Tibial artery (tissue), 4 donors: ENCODE measurements around the gene GCLM.
"Not testable (repeated sequence)": the region's sequence is repeated elsewhere in the genome, so short reads cannot be mapped to it uniquely, and the experiment has no call there.

Experiments used
- DNase-seq, 2 donors: peaks; one replicate each; pipeline ENCODE4 v3.0.0-alpha.2; 2019
- H3K27ac ChIP-seq, 2 donors: fragments of 200-600 bp; sonication (generic) in 1 of 2; 1 replicate in 1 of 2; 2 replicates in 1 of 2; pipeline ENCODE4 v1.5.1; 2018 to 2019; ENCODE audit warnings: mild to moderate bottlenecking in 1 of 2
- H3K27me3 ChIP-seq, 2 donors: fragments of 200-600 bp; sonication (generic) in 1 of 2; one replicate each; pipeline versions ENCODE4 v1.5.1 to v1.6.0; 2016 to 2019
- H3K36me3 ChIP-seq, 3 donors: fragments of 200-600 bp; sonication (generic) in 2 of 3; one replicate each; pipeline ENCODE4 v1.5.1; 2016 to 2019; ENCODE audit warnings: mild to moderate bottlenecking in 2 of 3
- H3K4me1 ChIP-seq, 4 donors: fragments of 200-600 bp; sonication (generic) in 2 of 4; 1 replicate in 3 of 4; 2 replicates in 1 of 4; pipeline ENCODE4 v1.5.1; 2016 to 2019
- H3K4me3 ChIP-seq, 2 donors: fragments of 200-600 bp; sonication (generic) in 1 of 2; 1 replicate in 1 of 2; 2 replicates in 1 of 2; pipeline ENCODE4 v1.5.1; 2018 to 2019; ENCODE audit warnings: mild to moderate bottlenecking in 2 of 2
- H3K9me3 ChIP-seq, 3 donors: fragments of 200-600 bp; sonication (generic) in 1 of 3; one replicate each; pipeline ENCODE4 v1.5.1; 2016 to 2019
- intact Hi-C: fragments of 100-400 bp; cut with DNase I; formaldehyde crosslinking; loops from one replicate; pipeline ENCODE4 v1.15.0; 2023; ENCODE audit warnings: low total_unique reads
- TF ChIP-seq, protein P1 (sequence below), 2 experiments: fragments of 200-600 bp in 1 of 2; fragments of 450-650 bp in 1 of 2; IDR thresholded peaks; one replicate each; pipeline ENCODE4 v1.5.1; 2017 to 2019; ENCODE audit warnings: antibody characterized with exemption in 2 of 2, mild to moderate bottlenecking in 1 of 2, moderate library complexity in 1 of 2

The GCLM gene

DNA sequence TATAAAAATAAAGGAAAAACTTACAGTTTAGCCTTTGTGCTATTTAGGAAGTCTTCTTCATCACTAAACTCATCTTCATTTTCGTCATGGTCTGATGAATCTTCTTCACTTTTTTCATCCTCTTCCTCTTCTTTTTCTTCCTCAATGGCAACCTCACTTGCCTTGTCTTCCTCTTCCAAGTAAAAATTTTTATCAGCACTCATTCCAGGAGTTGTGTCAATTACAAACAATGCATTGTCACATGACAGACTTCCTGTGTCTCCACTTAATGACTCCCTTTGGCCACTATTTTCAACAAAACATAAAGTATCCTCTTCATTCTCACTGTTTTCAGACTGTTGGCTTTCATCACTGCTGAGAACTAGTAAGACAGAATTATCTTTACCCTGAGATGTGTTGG, 33.0 kb downstream of the GCLM start:
- no peak for DNase-seq
- no peaks in the 10 kb centered on the region for H3K9me3 ChIP-seq
- H3K4me1 ChIP-seq, result peaks cover 0 to 37% (median 25%) of the 10 kb centered on the region in 4 donors
- no peak overlapping the region for H3K4me3 ChIP-seq
- H3K36me3 ChIP-seq, result peaks cover 35 to 61% (median 43%) of the 10 kb centered on the region in 3 donors
- TF ChIP-seq, protein P1, sequence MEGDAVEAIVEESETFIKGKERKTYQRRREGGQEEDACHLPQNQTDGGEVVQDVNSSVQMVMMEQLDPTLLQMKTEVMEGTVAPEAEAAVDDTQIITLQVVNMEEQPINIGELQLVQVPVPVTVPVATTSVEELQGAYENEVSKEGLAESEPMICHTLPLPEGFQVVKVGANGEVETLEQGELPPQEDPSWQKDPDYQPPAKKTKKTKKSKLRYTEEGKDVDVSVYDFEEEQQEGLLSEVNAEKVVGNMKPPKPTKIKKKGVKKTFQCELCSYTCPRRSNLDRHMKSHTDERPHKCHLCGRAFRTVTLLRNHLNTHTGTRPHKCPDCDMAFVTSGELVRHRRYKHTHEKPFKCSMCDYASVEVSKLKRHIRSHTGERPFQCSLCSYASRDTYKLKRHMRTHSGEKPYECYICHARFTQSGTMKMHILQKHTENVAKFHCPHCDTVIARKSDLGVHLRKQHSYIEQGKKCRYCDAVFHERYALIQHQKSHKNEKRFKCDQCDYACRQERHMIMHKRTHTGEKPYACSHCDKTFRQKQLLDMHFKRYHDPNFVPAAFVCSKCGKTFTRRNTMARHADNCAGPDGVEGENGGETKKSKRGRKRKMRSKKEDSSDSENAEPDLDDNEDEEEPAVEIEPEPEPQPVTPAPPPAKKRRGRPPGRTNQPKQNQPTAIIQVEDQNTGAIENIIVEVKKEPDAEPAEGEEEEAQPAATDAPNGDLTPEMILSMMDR (IDR thresholded peaks at IDR 0.05), result no peak
- intact Hi-C loops, result no loop called here
- H3K27me3 ChIP-seq, result no peaks in the 10 kb centered on the region
- no peak overlapping the region for H3K27ac ChIP-seq

DNA sequence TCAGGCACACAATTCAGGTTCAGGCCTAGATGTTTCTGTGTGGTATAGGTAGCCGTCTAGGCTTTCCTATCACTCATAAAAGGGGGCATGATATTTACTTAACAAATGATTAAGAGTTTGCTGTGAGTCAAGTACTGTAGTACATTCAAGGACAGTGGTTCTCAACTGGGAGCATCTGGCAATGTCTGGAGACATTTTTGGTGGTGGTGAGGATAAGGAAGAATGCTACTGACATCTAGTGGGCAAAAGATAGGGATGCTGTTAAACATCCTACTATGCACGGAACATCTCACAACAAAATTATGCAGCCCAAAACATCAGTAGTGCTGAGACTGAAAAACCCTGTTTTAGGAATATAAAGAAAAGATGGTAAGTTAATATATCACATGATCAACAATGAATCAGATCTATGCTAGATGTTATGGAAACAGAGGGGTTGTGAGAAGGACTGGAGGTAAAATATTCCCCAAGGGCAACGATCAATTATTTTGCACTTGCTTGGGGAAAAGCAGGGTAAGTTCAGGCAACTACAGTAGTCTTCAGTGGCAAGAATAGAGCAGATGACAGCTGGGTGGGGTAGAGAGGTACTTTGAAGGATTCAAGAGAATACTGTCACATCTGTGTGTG, 35.1 kb downstream of the GCLM start:
- Histone ChIP-seq H3K9me3 (no peaks in the 10 kb centered on the region), H3K36me3 (peaks cover 56 to 82% (median 64%) of the 10 kb centered on the region in 3 donors), H3K4me3 (no peak overlapping the region), H3K4me1 (peaks cover 0 to 26% (median 22%) of the 10 kb centered on the region in 4 donors), H3K27ac (no peak overlapping the region), H3K27me3 (no peaks in the 10 kb centered on the region)
- TF ChIP-seq, protein P1 (IDR thresholded peaks at IDR 0.05), result peak; percentile 39 to 42
- intact Hi-C loops, result no loop called here
- no peak for DNase-seq

DNA sequence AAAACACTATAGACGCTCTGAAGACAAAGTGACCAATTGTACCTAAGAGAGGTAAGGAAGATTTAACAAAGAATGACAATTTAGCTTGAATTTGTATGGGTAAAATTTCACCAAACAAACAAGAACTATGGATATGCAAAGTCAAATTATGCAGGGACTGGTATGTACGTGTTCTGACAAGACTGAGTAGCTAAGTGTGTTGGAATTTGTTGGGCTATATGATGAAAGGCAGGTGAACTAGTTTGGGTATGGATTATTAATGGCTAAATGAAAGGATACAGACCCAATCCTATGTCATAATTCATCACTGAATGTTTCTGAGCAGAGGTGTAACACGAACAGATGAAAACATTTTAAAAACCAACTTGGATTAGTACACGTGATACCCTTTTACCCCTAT, 37.9 kb downstream of the GCLM start:
- no peak for DNase-seq
- TF ChIP-seq, protein P1 (IDR thresholded peaks at IDR 0.05), result no peak
- H3K36me3 ChIP-seq, result peaks cover 61 to 91% (median 65%) of the 10 kb centered on the region in 3 donors

DNA sequence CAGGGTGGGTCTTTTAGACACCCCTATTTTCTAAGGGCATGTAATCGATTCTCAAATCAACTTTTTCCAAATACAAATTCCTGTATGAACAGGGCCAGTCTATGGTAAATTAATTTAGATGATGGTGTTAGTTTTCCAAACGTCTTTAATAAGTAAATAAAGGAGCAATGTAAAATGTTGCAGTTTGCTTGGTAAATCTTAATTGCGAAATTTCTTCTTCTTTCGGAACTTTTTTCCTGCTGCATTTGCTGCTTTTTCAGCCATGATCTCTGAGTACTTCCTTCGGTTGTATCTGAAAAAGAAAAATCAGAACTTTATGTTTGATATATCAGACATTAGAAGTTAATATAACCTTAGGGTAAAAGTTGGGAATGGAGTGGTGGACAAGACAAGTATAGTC, 39.6 kb downstream of the GCLM start:
- Histone ChIP-seq H3K27me3 (no peaks in the 10 kb centered on the region), H3K9me3 (no peaks in the 10 kb centered on the region), H3K36me3 (peaks cover 54 to 76% (median 58%) of the 10 kb centered on the region in 3 donors), H3K4me1 (no peaks in the 10 kb centered on the region), H3K4me3 (no peak overlapping the region), H3K27ac (no peak overlapping the region)
- intact Hi-C loops, result no loop called here
- no peak for DNase-seq
- TF ChIP-seq, protein P1 (IDR thresholded peaks at IDR 0.05), result no peak

More for the DNA sequence above, 37.9 kb downstream of the GCLM start:
- no peak overlapping the region for H3K4me3 ChIP-seq
- H3K9me3 ChIP-seq, result no peaks in the 10 kb centered on the region
- peaks cover 0 to 5% (median 2%) of the 10 kb centered on the region in 4 donors for H3K4me1 ChIP-seq
- no peaks in the 10 kb centered on the region for H3K27me3 ChIP-seq
- intact Hi-C loops, result no loop called here
- no peak overlapping the region for H3K27ac ChIP-seq

DNA sequence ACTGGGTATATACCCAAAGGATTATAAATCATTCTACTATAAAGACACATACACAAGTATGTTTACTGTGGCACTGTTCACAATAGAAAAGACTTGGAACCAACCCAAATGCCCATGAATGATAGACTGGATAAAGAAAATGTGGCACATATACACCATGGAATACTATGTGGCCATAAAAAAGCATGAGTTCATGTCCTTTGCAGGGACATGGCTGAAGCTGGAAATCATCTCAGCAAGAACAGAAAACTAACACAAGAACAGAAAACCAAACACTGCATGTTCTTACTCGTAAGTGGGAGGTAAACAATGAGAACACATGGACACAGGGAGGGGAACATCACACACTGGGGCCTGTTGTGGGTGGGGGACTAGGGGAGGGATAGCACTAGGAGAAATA, 40.7 kb downstream of the GCLM start:
- H3K27ac ChIP-seq, H3K4me1 ChIP-seq, DNase-seq, intact Hi-C loops, H3K27me3 ChIP-seq, H3K9me3 ChIP-seq, H3K4me3 ChIP-seq: not testable (repeated sequence)
- H3K36me3 ChIP-seq, result peaks cover 45 to 65% (median 53%) of the 10 kb centered on the region in 3 donors

DNA sequence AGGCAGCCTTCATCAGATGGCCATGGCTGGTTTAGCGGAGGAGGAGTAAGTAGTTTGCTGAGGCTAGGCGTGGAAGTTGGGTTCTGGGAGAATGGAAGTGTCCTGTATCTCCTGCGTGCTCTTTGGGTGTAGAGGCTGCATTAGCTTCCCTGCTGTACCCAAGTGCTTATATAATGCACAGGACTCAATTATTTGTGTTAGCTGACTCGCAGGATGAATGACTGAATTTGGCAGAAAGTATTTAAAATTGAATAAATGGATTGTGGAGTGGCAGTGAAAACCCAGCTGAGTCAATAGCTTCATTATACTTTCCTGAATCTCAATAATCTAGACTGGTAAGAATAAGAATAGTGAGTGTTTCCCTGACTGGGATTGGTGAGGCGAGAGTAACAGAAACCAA, 44.0 kb downstream of the GCLM start:
- H3K36me3 ChIP-seq, result peaks cover 20 to 32% (median 22%) of the 10 kb centered on the region in 3 donors
- no peak overlapping the region for H3K27ac ChIP-seq
- DNase-seq, result no peak
- intact Hi-C loops, result no loop called here
- H3K4me3 ChIP-seq, result no peak overlapping the region
- TF ChIP-seq, protein P1 (IDR thresholded peaks at IDR 0.05), result no peak
- no peaks in the 10 kb centered on the region for H3K4me1 ChIP-seq
- H3K27me3 ChIP-seq, result no peaks in the 10 kb centered on the region
- H3K9me3 ChIP-seq, result no peaks in the 10 kb centered on the region
